Measurements from ENCODE around the gene WASF2.

DNA sequence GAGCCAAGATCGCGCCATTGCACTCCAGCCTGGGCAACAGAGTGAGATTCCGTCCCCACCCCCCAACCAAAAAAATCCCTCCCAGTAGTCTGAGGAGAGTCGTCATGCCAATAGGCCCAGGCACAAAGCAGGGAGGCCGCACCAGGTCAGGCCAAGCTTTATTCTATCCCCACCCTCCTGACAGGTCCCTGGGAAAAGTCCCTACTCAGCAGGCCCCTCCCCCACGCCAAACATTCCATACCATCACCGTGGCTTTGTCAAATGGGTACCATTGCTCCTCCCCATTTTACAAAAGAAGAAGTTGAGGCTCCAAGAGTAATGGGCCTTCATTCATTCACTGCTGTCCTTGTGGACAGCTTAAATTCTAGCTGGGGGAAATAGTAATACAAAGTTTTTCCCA is 92.2 kb downstream of the WASF2 start:
- TF ChIP-seq CTCF (IDR thresholded peaks at IDR 0.05; ENCODE audit: insufficient read depth, low read length, poor library complexity, severe bottlenecking), result no peak
- TF ChIP-seq EZH2phosphoT487 (conservative IDR thresholded peaks at IDR 0.05; ENCODE audit: low read length), result no peak

Measured in SU-DHL-6 (cell line).